Transverse colon (tissue), 4 donors: ENCODE results near the gene SLFNL1. TPM values are rescaled to one million over a fixed set of nuclear protein-coding genes. Genes with fewer than 3 reads are reported as not detected.
A peak's percentile ranks its signal among the peaks of the same experiment; 100 is the strongest.

ENCODE experiments used
- DNase-seq: peaks from one replicate; pipeline ENCODE4 v3.0.0-alpha.2; 2019
- H3K27ac ChIP-seq, 4 donors: fragments of 200-600 bp; sonication (generic); 2 replicates each; pipeline ENCODE4 v1.5.1; 2016 to 2018; ENCODE audit warnings: inconsistent platforms in 4 of 4
- H3K27me3 ChIP-seq: fragments of 200-600 bp; sonication (generic); 2 replicates; pipeline ENCODE4 v1.5.1; 2017; ENCODE audit warnings: inconsistent platforms
- H3K36me3 ChIP-seq, 4 donors: fragments of 200-600 bp; sonication (generic); 2 replicates each; pipeline ENCODE4 v1.5.1; 2017 to 2019; ENCODE audit warnings: inconsistent platforms in 4 of 4
- H3K4me1 ChIP-seq, 4 donors: fragments of 200-600 bp; sonication (generic); 2 replicates each; pipeline ENCODE4 v1.5.1; 2017 to 2020; ENCODE audit warnings: inconsistent platforms in 4 of 4
- H3K4me3 ChIP-seq, 4 donors: fragments of 200-600 bp; sonication (generic); 1 replicate in 1 of 4; 2 replicates in 3 of 4; pipeline versions ENCODE4 v1.5.1 to v1.6.1; 2017 to 2019; ENCODE audit warnings: inconsistent platforms in 4 of 4
- H3K9me3 ChIP-seq, 2 donors: fragments of 200-600 bp; sonication (generic); 2 replicates each; pipeline ENCODE4 v1.5.1; 2017 to 2019; ENCODE audit warnings: inconsistent platforms in 2 of 2
- CTCF ChIP-seq, 5 experiments: fragments of 200-600 bp in 3 of 5; fragments of 450-650 bp in 2 of 5; sonication (generic) in 3 of 5; IDR thresholded peaks; 1 replicate in 2 of 5; 2 replicates in 3 of 5; pipeline ENCODE4 v1.5.1; 2016 to 2017; ENCODE audit warnings: antibody characterized with exemption in 5 of 5, inconsistent platforms in 3 of 5, mild to moderate bottlenecking in 2 of 5, moderate library complexity in 1 of 5
- EP300 ChIP-seq: sonication (generic); formaldehyde crosslinking; IDR thresholded peaks from one replicate; pipeline ENCODE4 v1.6.1; 2017; ENCODE audit warnings: antibody characterized with exemption, low read depth
- POLR2A ChIP-seq: fragments of 450-650 bp; IDR thresholded peaks from one replicate; pipeline ENCODE4 v1.6.1; 2016; ENCODE audit warnings: antibody characterized with exemption, mild to moderate bottlenecking, moderate library complexity
- POLR2AphosphoS5 ChIP-seq, 3 donors: sonication (generic); formaldehyde crosslinking; IDR thresholded peaks; one replicate each; pipeline ENCODE4 v1.6.1; 2016; ENCODE audit warnings: antibody characterized with exemption in 3 of 3
- WGBS, 2 donors: methylation state at CpG; one replicate each; pipeline ENCODE4 v1.1.5; 2018; ENCODE audit warnings: low coverage in 1 of 2; 5-methylcytosine and 5-hydroxymethylcytosine counted together
- in situ Hi-C, 4 donors: fragments of 200-750 bp; cut with MboI; loops; one replicate each; pipeline versions ENCODE4 v1.15.0 to v1.15.1; 2017; ENCODE audit warnings: low sequenced_read_pairs in 3 of 4, low pct_ligation_motif_present in 1 of 4, low pct_unique_long_range_greater_than_20kb in 1 of 4
- intact Hi-C: fragments of 100-400 bp; cut with DNase I; formaldehyde crosslinking; loops from one replicate; pipeline ENCODE4 v1.15.1; 2023; ENCODE audit warnings: low total_unique reads
- total RNA-seq, 4 donors: library from RNA; depleted of rRNA; stranded (reverse); fragments of >200 nt; gene quantifications; one replicate each; pipeline ENCODE4 v1.1.0, GENCODE V29; 2016

SLFNL1 gene
- total RNA-seq, 4 donors from 2014 or later, result 0.55 to 3.0 (median 1.3) TPM; not detected in 1

GRCh38 chr1:40987439-40988276 lies 33.9 kb downstream of the SLFNL1 start:
- no peak for DNase-seq
- peaks cover 0 to 11% (median 4%) of the 10 kb centered on the region in 4 donors for H3K36me3 ChIP-seq
- in situ Hi-C loops, result no loop called here
- peak overlapping the region in 1 of 4 donors; percentile 28 for H3K27ac ChIP-seq
- no peak for TF ChIP-seq EP300
- no peak for TF ChIP-seq POLR2AphosphoS5 (IDR thresholded peaks at IDR 0.05)
- intact Hi-C loops, result no loop called here
- no peaks in the 10 kb centered on the region for H3K9me3 ChIP-seq
- peaks cover 0 to 11% (median 5%) of the 10 kb centered on the region in 4 donors for H3K4me1 ChIP-seq
- H3K27me3 ChIP-seq, result no peaks in the 10 kb centered on the region
- H3K4me3 ChIP-seq, result no peak overlapping the region
- 85 to 90% methylated on average over 5 to 9 of the region's 9 CpGs for WGBS, 2 donors

- Histone ChIP-seq H3K27ac (peak overlapping the region in 1 of 4 donors; percentile 3), H3K36me3 (peaks cover 0 to 8% (median 3%) of the 10 kb centered on the region in 4 donors), H3K4me1 (peaks cover 0 to 15% (median 5%) of the 10 kb centered on the region in 4 donors), H3K4me3 (no peak overlapping the region), H3K9me3 (no peaks in the 10 kb centered on the region), H3K27me3 (no peaks in the 10 kb centered on the region)
- in situ Hi-C loops (no loop called here), intact Hi-C loops (no loop called here)
- 83% methylated on average over 1 to 3 of the region's 3 CpGs for WGBS, 2 donors
- TF ChIP-seq POLR2AphosphoS5 (IDR thresholded peaks at IDR 0.05), result no peak
- TF ChIP-seq CTCF (IDR thresholded peaks at IDR 0.05), result no peak
- no peak for TF ChIP-seq EP300
- no peak for TF ChIP-seq POLR2A
- no peak for DNase-seq
Observed at GRCh38 chr1:40986956-40987355, 34.6 kb downstream of the SLFNL1 start.

GRCh38 chr1:40986328-40986783 lies 35.2 kb downstream of the SLFNL1 start:
- in situ Hi-C loops, result no loop called here
- Histone ChIP-seq H3K36me3 (peaks cover 0 to 8% (median under 1%) of the 10 kb centered on the region in 4 donors), H3K27me3 (no peaks in the 10 kb centered on the region), H3K4me3 (no peak overlapping the region), H3K4me1 (peaks cover 2 to 21% (median 7%) of the 10 kb centered on the region in 4 donors), H3K9me3 (no peaks in the 10 kb centered on the region), H3K27ac (peak overlapping the region in 2 of 4 donors; percentile 94 to 98)
- 92 to 99% methylated on average over 10 of the region's 10 CpGs for WGBS, 2 donors
- DNase-seq, result no peak
- TF ChIP-seq POLR2A (no peak), EP300 (no peak), POLR2AphosphoS5 (IDR thresholded peaks at IDR 0.05) (no peak), CTCF (IDR thresholded peaks at IDR 0.05) (no peak)
- intact Hi-C loops, result no loop called here

GRCh38 chr1:40985875-40986274 lies 35.6 kb downstream of the SLFNL1 start:
- Histone ChIP-seq H3K4me3 (no peak overlapping the region), H3K27me3 (no peaks in the 10 kb centered on the region), H3K9me3 (no peaks in the 10 kb centered on the region), H3K4me1 (peaks cover 7 to 26% (median 11%) of the 10 kb centered on the region in 4 donors), H3K36me3 (peaks cover 0 to 8% (median 0%) of the 10 kb centered on the region in 4 donors), H3K27ac (peak overlapping the region in 3 of 4 donors; percentile 39 to 98 (median 94))
- no peak for DNase-seq
- 79 to 89% methylated on average over 3 of the region's 3 CpGs for WGBS, 2 donors
- TF ChIP-seq EP300 (no peak), POLR2AphosphoS5 (IDR thresholded peaks at IDR 0.05) (no peak), CTCF (IDR thresholded peaks at IDR 0.05) (no peak), POLR2A (no peak)
- intact Hi-C loops, result no loop called here
- in situ Hi-C loops, result no loop called here
